A549 (cell line): ENCODE measurements around the gene VPS26A. TPM values are rescaled to one million over a fixed set of nuclear protein-coding genes. Genes with fewer than 3 reads are reported as not detected.

Experiments used
- ATAC-seq, 2 experiments: fragments of 200-7000 bp in 1 of 2; fragments of >200 bp in 1 of 2; cut with Nextera tagmentation in 1 of 2; cut with Tn5 transposase in 1 of 2; 3 replicates each; pipeline versions ENCODE4 v1.8.0 to v1.9.1; 2018 to 2020; ENCODE audit warnings: mild to moderate bottlenecking in 1 of 2, moderate library complexity in 1 of 2
- CTCF ChIA-PET: fragments of 300-600 bp; sonication (Branson Sonifier 250); formaldehyde crosslinking; extraction: SDS; loops from one replicate; lab custom pipeline; 2021; ENCODE audit warnings: antibody characterized with exemption, inconsistent platforms; lab: Yijun Ruan, JAX
- POLR2A ChIA-PET: fragments of 350-600 bp; formaldehyde crosslinking; extraction: SDS; loops from one replicate; lab custom pipeline; 2021; ENCODE audit warnings: antibody characterized with exemption, inconsistent platforms; lab: Yijun Ruan, JAX
- DNase-seq, 2 experiments: peaks; one replicate each; pipeline versions ENCODE4 v3.0.0 to v3.0.0-alpha.2; 2011 to 2016; ENCODE audit warnings: low read depth in 1 of 2, low spot score in 1 of 2
- FAIRE-seq: peaks from 2 replicates; lab custom pipeline; 2011; peaks lifted over from hg19 to GRCh38; lab: Jason Lieb, UNC
- H3K27ac ChIP-seq, 2 experiments: fragments of >200 bp; sonication (Bioruptor Twin); formaldehyde crosslinking; 3 replicates each; pipeline ENCODE4 v1.5.1; 2016 to 2017
- H3K4me1 ChIP-seq: fragments of >200 bp; sonication (Bioruptor Twin); formaldehyde crosslinking; 3 replicates; pipeline ENCODE4 v1.6.1; 2016
- H3K4me2 ChIP-seq: fragments of >200 bp; sonication (Bioruptor Twin); formaldehyde crosslinking; 3 replicates; pipeline ENCODE4 v1.6.1; 2016
- H3K4me3 ChIP-seq: fragments of >200 bp; sonication (Bioruptor Twin); formaldehyde crosslinking; 3 replicates; pipeline ENCODE4 v1.5.1; 2016
- H3K9me3 ChIP-seq: fragments of >200 bp; sonication (Bioruptor Twin); formaldehyde crosslinking; 3 replicates; pipeline ENCODE4 v1.6.1; 2016
- BHLHE40 ChIP-seq: IDR thresholded peaks from 2 replicates; pipeline ENCODE4 v1.6.1; 2012; ENCODE audit warnings: low read depth, low read length, inconsistent platforms
- CBX2 ChIP-seq: fragments of 200-600 bp; sonication (generic); IDR thresholded peaks from 2 replicates; pipeline ENCODE4 v1.6.1; 2016; ENCODE audit warnings: low read depth, mild to moderate bottlenecking, borderline replicate concordance
- CBX8 ChIP-seq: fragments of 200-600 bp; sonication (generic); IDR thresholded peaks from 2 replicates; pipeline ENCODE4 v1.6.1; 2016
- CEBPB ChIP-seq, 2 experiments: fragments of >200 bp in 1 of 2; sonication (Bioruptor Twin) in 1 of 2; formaldehyde crosslinking in 1 of 2; IDR thresholded peaks; 2 replicates each; pipeline ENCODE4 v1.6.1; 2012 to 2016
- EHMT2 ChIP-seq: fragments of 200-600 bp; sonication (generic); IDR thresholded peaks from 2 replicates; pipeline ENCODE4 v1.6.1; 2016; ENCODE audit warnings: antibody characterized with exemption, low read depth, mild to moderate bottlenecking, moderate library complexity
- FOSB ChIP-seq: fragments of 250-450 bp; sonication (Bioruptor Pico); IDR thresholded peaks from 2 replicates; pipeline ENCODE4 v1.5.0; 2020; ENCODE audit warnings: mild to moderate bottlenecking, moderate library complexity
- FOXS1 ChIP-seq: fragments of 250-450 bp; sonication (Bioruptor Pico); IDR thresholded peaks from 2 replicates; pipeline ENCODE4 v1.5.0; 2020; ENCODE audit warnings: mild to moderate bottlenecking, moderate library complexity
- GATA3 ChIP-seq: IDR thresholded peaks from 2 replicates; pipeline ENCODE4 v1.6.1; 2012; ENCODE audit warnings: borderline replicate concordance
- HDAC2 ChIP-seq: fragments of 200-600 bp; sonication (generic); IDR thresholded peaks from 2 replicates; pipeline ENCODE4 v1.6.1; 2016
- HOXA7 ChIP-seq: fragments of 250-450 bp; sonication (Bioruptor Pico); IDR thresholded peaks from 2 replicates; pipeline ENCODE4 v1.5.0; 2020; ENCODE audit warnings: mild to moderate bottlenecking, moderate library complexity
- JUN ChIP-seq, 2 experiments: fragments of >200 bp; sonication (Bioruptor Twin); formaldehyde crosslinking; IDR thresholded peaks; 2 replicates in 1 of 2; 3 replicates in 1 of 2; pipeline ENCODE4 v1.6.1; 2016 to 2017
- JUNB ChIP-seq: fragments of >200 bp; sonication (Bioruptor Twin); formaldehyde crosslinking; IDR thresholded peaks from 2 replicates; pipeline ENCODE4 v1.6.1; 2016
- KDM1A ChIP-seq: fragments of 200-600 bp; sonication (generic); IDR thresholded peaks from 2 replicates; pipeline ENCODE4 v1.6.1; 2016; ENCODE audit warnings: low read depth, mild to moderate bottlenecking
- MAFK ChIP-seq: fragments of 450-650 bp; IDR thresholded peaks from 2 replicates; pipeline ENCODE4 v1.6.1; 2014; ENCODE audit not compliant: partially characterized antibody
- NR3C1 ChIP-seq: fragments of >200 bp; sonication (Bioruptor Twin); formaldehyde crosslinking; IDR thresholded peaks from 3 replicates; pipeline ENCODE4 v1.6.1; 2017
- PBX3 ChIP-seq: IDR thresholded peaks from 2 replicates; pipeline ENCODE4 v1.6.1; 2012
- PHF8 ChIP-seq: fragments of 200-600 bp; sonication (generic); IDR thresholded peaks from 2 replicates; pipeline ENCODE4 v1.6.1; 2016; ENCODE audit warnings: low read depth, mild to moderate bottlenecking, antibody characterized with exemption, moderate library complexity, borderline replicate concordance
- POLR2AphosphoS2 ChIP-seq: conservative IDR thresholded peaks from 2 replicates; pipeline ENCODE4 v1.6.1; 2012; ENCODE audit warnings: low read length, improper control_type of control experiment, inconsistent platforms
- RAD21 ChIP-seq, 2 experiments: fragments of >200 bp in 1 of 2; sonication (Bioruptor Twin) in 1 of 2; formaldehyde crosslinking in 1 of 2; IDR thresholded peaks in 1 of 2; conservative IDR thresholded peaks in 1 of 2; 2 replicates in 1 of 2; 3 replicates in 1 of 2; pipeline ENCODE4 v1.6.1; 2012 to 2018; ENCODE audit warnings: inconsistent platforms in 1 of 2
- RARB ChIP-seq: fragments of 250-450 bp; sonication (Bioruptor Pico); IDR thresholded peaks from 2 replicates; pipeline ENCODE4 v1.8.0; 2021; ENCODE audit warnings: mild to moderate bottlenecking, moderate library complexity
- RCOR1 ChIP-seq: fragments of 150-350 bp; IDR thresholded peaks from 2 replicates; pipeline ENCODE4 v1.6.1; 2014; ENCODE audit warnings: antibody characterized with exemption, low read length, low read depth
- RFX5 ChIP-seq: fragments of 450-650 bp; IDR thresholded peaks from 2 replicates; pipeline ENCODE4 v1.7.1; 2014; ENCODE audit warnings: antibody characterized with exemption, mild to moderate bottlenecking, moderate library complexity
- RNF2 ChIP-seq: fragments of 200-600 bp; sonication (generic); IDR thresholded peaks from 2 replicates; pipeline ENCODE4 v1.6.1; 2016; ENCODE audit warnings: low read depth, mild to moderate bottlenecking, antibody characterized with exemption, moderate library complexity, borderline replicate concordance
- SREBF2 ChIP-seq: fragments of 450-650 bp; IDR thresholded peaks from 2 replicates; pipeline ENCODE4 v1.6.1; 2014; ENCODE audit warnings: mild to moderate bottlenecking, moderate library complexity
- TFCP2L1 ChIP-seq: fragments of 250-450 bp; sonication (Bioruptor Pico); IDR thresholded peaks from 2 replicates; pipeline ENCODE4 v1.5.0; 2021; ENCODE audit warnings: mild to moderate bottlenecking
- ZFP36 ChIP-seq: fragments of 450-650 bp; IDR thresholded peaks from 2 replicates; pipeline ENCODE4 v1.6.1; 2014; ENCODE audit warnings: borderline replicate concordance; ENCODE audit not compliant: partially characterized antibody
- WGBS: methylation state at CpG from one replicate; pipeline ENCODE4 v1.1.6; 2017; ENCODE audit errors: missing lambda C conversion rate; 5-methylcytosine and 5-hydroxymethylcytosine counted together
- polyA plus RNA-seq, 4 experiments: library from polyadenylated mRNA; depleted of rRNA in 3 of 4; stranded (reverse); fragments of >200 nt; fragmentation: RNase III in 1 of 4; extraction: RNeasy Plus Mini Kit Qiagen cat#74134 plus additional on column Dnase treatment in 1 of 4; gene quantifications; 2 replicates in 3 of 4; 3 replicates in 1 of 4; pipeline ENCODE4 v1.2.3, GENCODE V29; 2011 to 2017
- TF ChIP-seq, protein P1 (sequence below): fragments of >200 bp; sonication (Bioruptor Twin); formaldehyde crosslinking; IDR thresholded peaks from 2 replicates; pipeline ENCODE4 v1.6.1; 2016
- TF ChIP-seq, protein P2 (sequence below): fragments of >200 bp; sonication (Bioruptor Twin); formaldehyde crosslinking; IDR thresholded peaks from 3 replicates; pipeline ENCODE4 v1.5.1; 2016
- TF ChIP-seq, protein P3 (sequence below): fragments of 450-650 bp; IDR thresholded peaks from 2 replicates; pipeline ENCODE4 v1.6.1; 2014; ENCODE audit warnings: antibody characterized with exemption

Gene VPS26A
- polyA plus RNA-seq, 2 of the 4 experiments (the other 2 are of a cell fraction): 52.6 to 62.6 TPM

GRCh38 chr10:69176823-69177222 is 52.8 kb downstream of the VPS26A start (continued):
- no peak for TF ChIP-seq PHF8
- TF ChIP-seq SREBF2: no peak
- no peak for TF ChIP-seq FOSB (CRISPR knock-in tag)
- no peak for TF ChIP-seq EHMT2
- no peak for TF ChIP-seq RAD21 (conservative IDR thresholded peaks at IDR 0.05 in 1 of 2, IDR thresholded peaks at IDR 0.05 in 1 of 2)
- TF ChIP-seq HOXA7 (CRISPR knock-in tag): no peak
- TF ChIP-seq TFCP2L1 (CRISPR knock-in tag): no peak
- TF ChIP-seq, protein P1, sequence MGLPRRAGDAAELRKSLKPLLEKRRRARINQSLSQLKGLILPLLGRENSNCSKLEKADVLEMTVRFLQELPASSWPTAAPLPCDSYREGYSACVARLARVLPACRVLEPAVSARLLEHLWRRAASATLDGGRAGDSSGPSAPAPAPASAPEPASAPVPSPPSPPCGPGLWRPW: no peak
- no peak for TF ChIP-seq POLR2AphosphoS2
- no peak for TF ChIP-seq BHLHE40
- no peak for TF ChIP-seq KDM1A
- no peak for TF ChIP-seq CBX8
- TF ChIP-seq NR3C1: no peak

DNA sequence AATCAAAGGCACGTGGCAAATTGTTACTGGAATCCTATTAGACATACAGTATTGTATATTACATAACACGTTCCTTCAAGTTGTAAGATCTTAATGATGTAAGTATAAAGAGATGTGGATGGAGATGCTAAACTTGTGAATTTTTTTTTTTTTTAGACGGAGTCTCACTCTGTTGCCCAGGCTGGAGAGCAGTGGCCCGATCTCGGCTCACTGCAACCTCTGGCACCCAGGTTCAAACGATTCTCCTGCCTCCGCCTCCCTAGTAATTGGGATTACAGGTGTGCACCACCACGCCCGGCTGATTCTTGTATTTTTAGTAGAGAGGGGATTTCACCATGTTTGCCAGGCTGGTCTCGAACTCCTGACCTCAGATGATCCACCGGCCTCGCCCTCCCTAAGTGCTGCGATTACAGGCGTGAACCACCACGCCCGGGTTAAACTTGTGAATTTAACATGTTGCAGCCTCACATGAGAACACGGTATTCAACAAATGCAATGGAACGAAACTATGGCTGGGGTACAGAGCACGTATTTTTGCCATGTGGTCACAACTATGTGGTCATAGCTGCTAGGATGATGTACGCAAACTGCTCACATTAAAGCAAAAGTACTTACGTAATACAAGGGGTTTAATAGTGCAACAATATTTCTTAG is 55.2 kb downstream of the VPS26A start:
- peak in 1 of 2 experiments; percentile 44 for DNase-seq
- peak overlapping the region; percentile 90 for H3K4me3 ChIP-seq
- peak overlapping the region; percentile 93 for H3K4me2 ChIP-seq
- ChIA-PET CTCF (no interaction called here), POLR2A (interaction anchor here (0.6 to 2.0 kb wide), 14 partner anchors 11 to 224 kb away, joined by 3 to 10 read pairs (median 4); partner anchors contain the start of genes DDX21, HKDC1 and SRGN)
- H3K4me1 ChIP-seq: peaks cover 6% of the 10 kb centered on the region; the same call in 2 of the 3 replicates
- FAIRE-seq: no peak
- H3K27ac ChIP-seq: peak overlapping the region; percentile 91 to 92
- H3K9me3 ChIP-seq: no peaks in the 10 kb centered on the region
- WGBS: 24% methylated on average over 21 of the region's 21 CpGs
- no peak for TF ChIP-seq KDM1A
- TF ChIP-seq CBX2: no peak
- TF ChIP-seq PHF8: peak; percentile 30; the same call in 1 of the 2 replicates
- TF ChIP-seq JUN (IDR thresholded peaks at IDR 0.05): no peak
- TF ChIP-seq FOSB (CRISPR knock-in tag): no peak
- no peak for TF ChIP-seq EHMT2
- no peak for TF ChIP-seq ZFP36
- 0 out of 2 replicates have a peak, but pooled peaks have one; percentile 10 for TF ChIP-seq TFCP2L1 (CRISPR knock-in tag)
- TF ChIP-seq, protein P2, sequence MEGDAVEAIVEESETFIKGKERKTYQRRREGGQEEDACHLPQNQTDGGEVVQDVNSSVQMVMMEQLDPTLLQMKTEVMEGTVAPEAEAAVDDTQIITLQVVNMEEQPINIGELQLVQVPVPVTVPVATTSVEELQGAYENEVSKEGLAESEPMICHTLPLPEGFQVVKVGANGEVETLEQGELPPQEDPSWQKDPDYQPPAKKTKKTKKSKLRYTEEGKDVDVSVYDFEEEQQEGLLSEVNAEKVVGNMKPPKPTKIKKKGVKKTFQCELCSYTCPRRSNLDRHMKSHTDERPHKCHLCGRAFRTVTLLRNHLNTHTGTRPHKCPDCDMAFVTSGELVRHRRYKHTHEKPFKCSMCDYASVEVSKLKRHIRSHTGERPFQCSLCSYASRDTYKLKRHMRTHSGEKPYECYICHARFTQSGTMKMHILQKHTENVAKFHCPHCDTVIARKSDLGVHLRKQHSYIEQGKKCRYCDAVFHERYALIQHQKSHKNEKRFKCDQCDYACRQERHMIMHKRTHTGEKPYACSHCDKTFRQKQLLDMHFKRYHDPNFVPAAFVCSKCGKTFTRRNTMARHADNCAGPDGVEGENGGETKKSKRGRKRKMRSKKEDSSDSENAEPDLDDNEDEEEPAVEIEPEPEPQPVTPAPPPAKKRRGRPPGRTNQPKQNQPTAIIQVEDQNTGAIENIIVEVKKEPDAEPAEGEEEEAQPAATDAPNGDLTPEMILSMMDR: no peak
- TF ChIP-seq FOXS1: no peak
- TF ChIP-seq RNF2: no peak
- no peak for TF ChIP-seq SREBF2
- TF ChIP-seq MAFK: no peak
- peak; percentile 49 to 74; a peak in 3 of 4 replicates for TF ChIP-seq CEBPB (IDR thresholded peaks at IDR 0.05)
- no peak for TF ChIP-seq CBX8
- TF ChIP-seq RFX5: no peak
- peak; percentile 66 to 82 for ATAC-seq

DNA sequence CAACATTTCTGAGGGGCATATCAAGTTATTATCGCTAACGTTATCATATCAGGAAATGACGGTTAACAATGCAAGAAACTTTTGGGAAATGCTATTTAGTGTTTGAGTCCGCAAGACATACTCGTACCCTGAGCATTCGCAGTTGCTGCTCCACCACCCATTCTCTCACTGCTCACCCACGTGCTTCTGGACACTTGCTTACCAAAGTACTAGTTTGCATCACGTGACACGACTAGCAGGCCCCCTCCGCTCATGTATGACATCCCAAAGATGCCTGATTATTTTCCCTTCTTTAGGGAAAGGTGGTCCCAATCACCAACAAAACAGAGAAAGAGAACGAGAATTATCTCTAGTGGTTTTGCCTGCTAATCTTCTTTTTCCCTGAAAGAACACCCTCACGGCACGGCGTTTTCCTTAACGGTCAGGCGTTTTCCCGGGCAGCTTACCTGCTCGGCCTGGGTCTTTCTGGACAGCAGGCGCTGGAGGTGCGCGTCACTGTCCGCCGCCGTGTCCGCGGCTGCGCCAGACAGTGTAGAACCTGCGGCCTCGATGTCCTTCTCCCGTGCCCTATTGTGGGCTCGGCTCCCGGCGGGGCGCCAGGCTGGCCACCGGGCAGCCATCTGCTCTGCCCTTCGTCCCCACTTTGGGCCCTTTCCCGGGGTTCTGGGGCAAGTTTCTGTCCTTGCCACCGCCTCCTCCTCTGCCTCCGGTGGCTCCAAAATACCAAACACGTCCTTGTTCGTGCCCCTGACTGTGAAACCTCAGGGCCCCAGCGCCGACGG is 56.0 kb downstream of the VPS26A start, which contains the start of gene SUPV3L1:
SUPV3L1 (plus strand) TSS at position 492 of the 782 bp plus-strand sequence; CDS start at position 550, 58 bp downstream.
- ATAC-seq: peak; percentile 93
- Histone ChIP-seq H3K27ac (peak within 1 kb of the TSS; percentile 91 to 92), H3K4me3 (peak within 1 kb of the TSS; percentile 90), H3K4me1 (peaks cover 6% of the 10 kb centered on the region; the same call in 2 of the 3 replicates), H3K4me2 (peak within 1 kb of the TSS; percentile 93), H3K9me3 (no peaks in the 10 kb centered on the region)
- peak; percentile 83 for FAIRE-seq
- ChIA-PET POLR2A (interaction anchor here (0.6 to 2.0 kb wide), 13 partner anchors 10 to 224 kb away, joined by 3 to 10 read pairs (median 3); partner anchors contain the start of genes DDX21 and HKDC1), CTCF (no interaction called here)
- peak; percentile 96 to 99 for DNase-seq
- WGBS: 2% methylated on average over 40 of the region's 44 CpGs
- no peak for TF ChIP-seq HDAC2
- TF ChIP-seq, protein P2: no peak
- TF ChIP-seq RARB (CRISPR knock-in tag): no peak
- TF ChIP-seq MAFK: no peak
- 0 out of 2 replicates have a peak, but pooled peaks have one; percentile 27 for TF ChIP-seq PBX3
- TF ChIP-seq, protein P3, sequence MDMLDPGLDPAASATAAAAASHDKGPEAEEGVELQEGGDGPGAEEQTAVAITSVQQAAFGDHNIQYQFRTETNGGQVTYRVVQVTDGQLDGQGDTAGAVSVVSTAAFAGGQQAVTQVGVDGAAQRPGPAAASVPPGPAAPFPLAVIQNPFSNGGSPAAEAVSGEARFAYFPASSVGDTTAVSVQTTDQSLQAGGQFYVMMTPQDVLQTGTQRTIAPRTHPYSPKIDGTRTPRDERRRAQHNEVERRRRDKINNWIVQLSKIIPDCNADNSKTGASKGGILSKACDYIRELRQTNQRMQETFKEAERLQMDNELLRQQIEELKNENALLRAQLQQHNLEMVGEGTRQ: peak; percentile 99
- TF ChIP-seq JUNB: no peak
- TF ChIP-seq GATA3: no peak; the same call in 1 of the 2 replicates
- TF ChIP-seq RCOR1: 0 out of 2 replicates have a peak, but pooled peaks have one; percentile 63
